ENCODE measurements around the gene FLT3LG.

DNA sequence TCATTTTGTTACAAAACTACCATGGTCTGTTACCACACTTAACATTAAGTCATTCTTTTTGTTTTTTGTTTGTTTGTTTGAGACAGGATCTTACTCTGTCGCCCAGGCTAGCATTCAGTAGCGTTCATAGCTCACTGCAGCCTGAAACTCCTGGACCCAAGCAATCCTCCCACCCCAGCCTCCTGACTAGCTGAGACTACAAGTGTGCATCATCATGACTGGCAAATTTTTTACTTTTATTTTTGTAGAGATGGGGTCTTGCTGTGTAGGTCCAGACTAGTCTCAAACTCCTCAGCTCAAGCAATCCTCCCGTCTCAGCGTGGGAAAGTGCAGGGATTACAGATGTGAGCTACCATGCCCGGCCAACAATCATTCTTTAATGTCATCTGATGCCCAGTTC is 17.7 kb upstream of the FLT3LG start:
- TF ChIP-seq, protein P1, sequence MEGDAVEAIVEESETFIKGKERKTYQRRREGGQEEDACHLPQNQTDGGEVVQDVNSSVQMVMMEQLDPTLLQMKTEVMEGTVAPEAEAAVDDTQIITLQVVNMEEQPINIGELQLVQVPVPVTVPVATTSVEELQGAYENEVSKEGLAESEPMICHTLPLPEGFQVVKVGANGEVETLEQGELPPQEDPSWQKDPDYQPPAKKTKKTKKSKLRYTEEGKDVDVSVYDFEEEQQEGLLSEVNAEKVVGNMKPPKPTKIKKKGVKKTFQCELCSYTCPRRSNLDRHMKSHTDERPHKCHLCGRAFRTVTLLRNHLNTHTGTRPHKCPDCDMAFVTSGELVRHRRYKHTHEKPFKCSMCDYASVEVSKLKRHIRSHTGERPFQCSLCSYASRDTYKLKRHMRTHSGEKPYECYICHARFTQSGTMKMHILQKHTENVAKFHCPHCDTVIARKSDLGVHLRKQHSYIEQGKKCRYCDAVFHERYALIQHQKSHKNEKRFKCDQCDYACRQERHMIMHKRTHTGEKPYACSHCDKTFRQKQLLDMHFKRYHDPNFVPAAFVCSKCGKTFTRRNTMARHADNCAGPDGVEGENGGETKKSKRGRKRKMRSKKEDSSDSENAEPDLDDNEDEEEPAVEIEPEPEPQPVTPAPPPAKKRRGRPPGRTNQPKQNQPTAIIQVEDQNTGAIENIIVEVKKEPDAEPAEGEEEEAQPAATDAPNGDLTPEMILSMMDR (IDR thresholded peaks at IDR 0.05), result no peak
- no peak for TF ChIP-seq POLR2A (IDR thresholded peaks at IDR 0.05)

Measured in uterus (tissue), 2 donors.